Astrocyte of the hippocampus (primary cell): ENCODE data around the gene CDH3.

Experiments used
- DNase-seq: peaks from one replicate; pipeline ENCODE4 v3.0.0; 2011; ENCODE audit warnings: low read depth, low spot score

CDH3 gene

GRCh38 chr16:68644715-68645493 lies at the start of gene CDH3:
Gene CDH3 (plus strand): TSS chr16:68645310. CDS start chr16:68645380, 70 bp downstream.
- peak; percentile 46 for DNase-seq

- DNase-seq: no peak
Measured at GRCh38 chr16:68596266-68596665, 48.8 kb upstream of the CDH3 start.

- DNase-seq: peak; percentile 8
Measured at GRCh38 chr16:68599586-68599985, 45.5 kb upstream of the CDH3 start.

- peak; percentile 45 for DNase-seq
Measured at GRCh38 chr16:68605746-68606145, 39.4 kb upstream of the CDH3 start.

GRCh38 chr16:68607443-68607842 lies 37.7 kb upstream of the CDH3 start:
- DNase-seq: no peak

GRCh38 chr16:68608330-68608729 lies 36.8 kb upstream of the CDH3 start:
- no peak for DNase-seq

- peak; percentile 16 for DNase-seq
Measured at GRCh38 chr16:68612996-68613395, 32.1 kb upstream of the CDH3 start.

- DNase-seq: no peak
Measured at GRCh38 chr16:68617734-68618133, 27.4 kb upstream of the CDH3 start.

- no peak for DNase-seq
Measured at GRCh38 chr16:68626557-68626956, 18.6 kb upstream of the CDH3 start.

GRCh38 chr16:68627951-68628425 lies 17.1 kb upstream of the CDH3 start:
- DNase-seq: peak; percentile 36

- DNase-seq: no peak
Measured at GRCh38 chr16:68629351-68629910, 15.7 kb upstream of the CDH3 start.

GRCh38 chr16:68636064-68636560 lies 9.0 kb upstream of the CDH3 start:
- peak; percentile 42 for DNase-seq

- DNase-seq: no peak
Measured at GRCh38 chr16:68636818-68637217, 8.3 kb upstream of the CDH3 start.

- DNase-seq: peak; percentile 41
Measured at GRCh38 chr16:68640972-68641371, 4.1 kb upstream of the CDH3 start.

- no peak for DNase-seq
Measured at GRCh38 chr16:68642047-68642435, 3.1 kb upstream of the CDH3 start.

GRCh38 chr16:68642436-68643101 lies 2.5 kb upstream of the CDH3 start:
- DNase-seq: peak; percentile 63

GRCh38 chr16:68643227-68643626 lies 1.9 kb upstream of the CDH3 start:
- DNase-seq: no peak

- no peak for DNase-seq
Measured at GRCh38 chr16:68643847-68644246, 1.3 kb upstream of the CDH3 start.

GRCh38 chr16:68644296-68644695 lies 814 bp upstream of the CDH3 start:
- no peak for DNase-seq

- DNase-seq: peak; percentile 37
Measured at GRCh38 chr16:68645494-68646388, 631 bp downstream of the CDH3 start.

GRCh38 chr16:68646953-68647659 lies 2.0 kb downstream of the CDH3 start:
- no peak for DNase-seq
